Fibroblast of skin of right quadriceps (primary cell): ENCODE results near the gene CCDC197.
A peak's percentile ranks its signal among the peaks of the same experiment; 100 is the strongest.

Experiments used
- DNase-seq: peaks from one replicate; pipeline ENCODE4 v3.0.0-alpha.2; 2013

Gene CCDC197

DNA sequence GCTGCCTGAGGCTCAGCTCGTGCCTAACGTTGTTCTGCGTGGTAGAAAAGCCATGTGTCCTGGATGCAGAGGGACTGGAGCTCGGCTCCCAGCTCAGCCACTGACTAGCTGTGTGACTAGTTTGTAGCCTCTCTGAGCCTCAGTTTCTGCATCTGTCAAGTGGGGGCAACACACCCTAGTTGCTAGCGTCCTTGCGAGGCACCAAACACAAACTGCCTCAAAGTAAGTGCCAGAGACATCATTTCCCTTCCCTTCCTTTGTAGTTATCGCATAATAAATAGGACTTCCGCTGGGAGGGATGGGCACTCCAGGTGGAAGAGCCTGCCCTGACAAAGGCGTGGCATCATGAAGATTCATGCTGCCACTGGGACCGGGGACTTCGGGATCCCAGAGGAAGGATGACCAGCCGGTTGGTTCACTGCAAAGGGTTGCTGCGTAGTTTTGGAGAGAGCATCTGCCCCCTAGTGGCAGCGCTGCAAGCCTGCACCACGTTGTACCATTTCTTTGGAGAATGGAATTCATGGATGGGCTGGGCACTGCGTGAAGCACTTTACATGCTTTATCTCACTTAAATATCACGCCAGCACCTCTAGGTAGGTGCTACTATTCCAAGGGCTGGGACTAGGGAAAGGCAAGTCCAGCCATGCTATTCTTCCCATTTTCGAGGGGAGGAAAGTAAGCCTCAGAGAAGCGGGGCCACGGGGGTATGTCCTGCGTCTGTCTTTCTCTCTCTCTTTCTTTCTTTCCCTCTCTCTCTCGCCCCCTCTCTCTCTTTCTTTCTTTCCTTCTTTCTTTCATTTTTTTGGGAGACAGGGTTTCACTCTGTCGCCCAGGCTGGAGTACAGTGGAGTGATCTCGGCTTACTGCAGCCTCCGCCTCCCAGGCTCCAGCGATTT lies 4.6 kb downstream of the CCDC197 start:
- peak; percentile 58 for DNase-seq

DNA sequence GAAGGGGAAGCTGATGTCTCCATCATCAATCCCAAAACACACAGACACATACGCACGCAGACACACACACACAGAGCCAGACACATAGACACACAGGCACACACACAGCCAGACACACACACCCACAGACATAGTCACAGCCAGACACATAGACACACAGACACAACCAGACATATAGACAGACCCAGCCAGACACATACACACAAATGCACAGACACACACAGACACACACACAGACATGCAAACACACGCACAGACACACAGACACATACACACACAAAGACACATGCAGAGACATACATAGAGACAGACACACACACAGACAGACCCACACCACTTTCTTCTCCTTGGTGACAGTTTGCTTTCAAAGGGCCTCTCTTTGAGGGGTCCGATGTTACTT lies 6.3 kb downstream of the CCDC197 start:
- no peak for DNase-seq

DNA sequence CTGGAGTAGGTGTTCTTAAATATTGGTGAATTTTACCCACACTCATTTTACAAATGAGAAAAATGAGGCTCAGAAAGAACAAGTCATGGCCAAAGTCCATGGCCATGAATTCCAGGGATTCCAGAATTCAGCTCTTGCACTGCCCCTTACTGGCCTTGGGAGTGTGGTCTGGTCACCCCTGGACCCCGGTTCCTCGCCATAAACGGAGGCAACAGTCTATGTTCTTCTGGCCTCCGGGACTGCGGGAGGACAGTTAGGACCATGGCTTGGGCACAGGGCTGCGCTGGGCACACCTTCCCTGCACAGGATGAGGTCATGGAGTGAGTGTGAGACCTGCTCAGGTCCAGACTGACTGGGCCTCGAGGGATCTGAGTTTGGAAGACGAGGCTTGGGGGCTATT lies 6.9 kb downstream of the CCDC197 start:
- DNase-seq, result no peak

- no peak for DNase-seq
These were observed 8.4 kb downstream of the CCDC197 start for GRCh38 chr14:94005324-94006073.

DNA sequence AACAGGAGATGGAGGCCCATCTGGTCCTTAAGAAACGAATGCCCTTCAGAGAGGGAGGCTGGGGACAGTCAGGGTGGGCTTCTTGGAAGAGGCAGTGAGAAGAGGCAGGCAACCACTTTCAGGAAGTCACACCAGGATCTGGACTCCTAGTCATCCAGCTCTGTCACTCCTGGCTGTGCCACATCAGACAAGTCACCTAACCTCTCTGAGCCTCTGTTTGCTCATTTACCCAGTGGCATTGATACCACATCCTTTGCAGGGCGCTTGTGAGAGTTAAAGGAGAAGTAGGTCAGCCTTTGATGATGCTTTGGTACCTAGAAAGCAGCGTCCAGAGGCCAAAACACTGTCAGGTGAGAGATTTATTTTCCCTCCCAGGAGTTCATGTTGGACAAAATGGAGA lies 11.1 kb downstream of the CCDC197 start:
- DNase-seq, result no peak

DNA sequence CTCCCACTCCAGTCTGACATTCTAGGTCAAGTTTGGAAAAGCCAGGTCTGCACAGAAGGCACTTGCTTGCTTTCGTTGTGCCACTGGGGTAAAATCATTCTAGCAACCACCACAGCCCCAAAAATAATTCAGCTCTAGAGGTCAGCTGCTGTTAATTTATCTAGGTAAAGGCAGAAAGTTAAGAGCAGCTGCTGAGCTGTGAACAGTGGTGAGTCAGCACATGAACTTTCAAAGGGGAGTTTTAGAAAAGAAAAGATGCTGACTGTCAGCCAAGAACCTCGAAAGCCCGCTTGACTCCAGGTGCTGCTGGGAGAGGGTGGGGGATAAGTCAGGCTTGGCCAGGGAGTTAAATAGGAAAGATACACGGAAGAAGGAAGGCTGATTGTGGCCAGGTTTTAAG lies 12.7 kb downstream of the CCDC197 start:
- peak; percentile 40 for DNase-seq

- DNase-seq, result no peak
These were observed 13.5 kb downstream of the CCDC197 start for GRCh38 chr14:94010625-94011024.

- peak; percentile 26 for DNase-seq
These were observed 14.7 kb downstream of the CCDC197 start for GRCh38 chr14:94011795-94012194.

- DNase-seq, result no peak
These were observed 17.3 kb downstream of the CCDC197 start for GRCh38 chr14:94014382-94014781.

DNA sequence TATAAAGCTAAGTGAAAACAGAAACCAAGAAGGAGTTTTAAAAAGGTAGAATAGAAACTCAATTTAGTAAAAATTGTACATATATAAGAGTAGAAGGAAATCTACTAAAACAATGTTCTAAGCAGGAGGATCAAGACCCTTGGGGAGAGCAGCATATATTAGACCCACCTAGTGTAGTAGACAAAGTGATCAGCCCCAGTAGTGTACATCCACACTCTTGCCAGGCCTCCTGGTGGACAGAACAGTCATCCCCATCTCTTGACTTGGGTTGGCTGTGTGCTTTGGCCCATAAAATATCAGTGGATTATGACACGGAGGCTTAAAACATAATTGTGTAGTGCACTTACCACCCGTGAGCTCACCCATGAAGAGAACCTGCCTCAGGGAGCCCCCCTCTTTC lies 18.1 kb downstream of the CCDC197 start:
- DNase-seq, result no peak

- DNase-seq, result no peak
These were observed 19.4 kb downstream of the CCDC197 start for GRCh38 chr14:94016446-94016976.

DNA sequence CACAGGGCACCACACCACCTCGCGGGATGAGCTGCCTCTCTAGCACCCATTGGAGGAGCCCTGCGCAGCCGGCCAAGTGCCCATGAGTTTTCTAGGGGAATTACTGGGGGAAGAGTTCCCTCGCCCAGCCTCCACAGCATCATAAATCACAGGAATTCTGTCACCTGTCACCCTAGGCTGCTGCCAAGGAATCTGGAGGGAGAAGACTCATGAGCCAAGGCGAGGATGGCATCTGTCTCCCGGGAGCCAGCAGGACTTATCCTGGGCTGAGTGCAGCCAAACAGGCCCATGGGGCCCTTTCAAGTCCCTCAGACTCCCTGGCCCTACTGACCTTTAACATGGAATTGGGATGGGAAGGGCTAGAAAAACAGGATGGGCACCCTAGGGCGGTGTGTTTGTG lies 21.2 kb downstream of the CCDC197 start:
- no peak for DNase-seq

DNA sequence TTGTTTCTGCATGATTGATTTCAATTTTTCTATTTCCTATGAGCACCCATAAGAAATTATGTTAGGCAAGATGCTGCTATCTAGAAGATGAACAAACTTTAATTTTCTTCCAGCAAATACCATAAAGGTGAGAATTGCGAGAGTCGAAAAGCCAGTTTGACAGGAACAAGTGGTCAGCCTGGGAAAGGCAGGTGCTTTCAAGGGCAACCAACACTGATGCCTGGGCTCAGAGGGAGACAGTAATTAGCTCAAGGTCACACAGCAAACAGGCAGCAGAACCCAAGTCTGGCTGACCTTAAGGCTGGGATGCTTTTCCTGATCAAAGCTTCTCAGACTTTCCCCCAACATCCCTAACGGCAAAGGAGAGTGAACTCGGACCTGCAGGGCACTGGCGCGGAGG lies 22.2 kb downstream of the CCDC197 start:
- no peak for DNase-seq

DNA sequence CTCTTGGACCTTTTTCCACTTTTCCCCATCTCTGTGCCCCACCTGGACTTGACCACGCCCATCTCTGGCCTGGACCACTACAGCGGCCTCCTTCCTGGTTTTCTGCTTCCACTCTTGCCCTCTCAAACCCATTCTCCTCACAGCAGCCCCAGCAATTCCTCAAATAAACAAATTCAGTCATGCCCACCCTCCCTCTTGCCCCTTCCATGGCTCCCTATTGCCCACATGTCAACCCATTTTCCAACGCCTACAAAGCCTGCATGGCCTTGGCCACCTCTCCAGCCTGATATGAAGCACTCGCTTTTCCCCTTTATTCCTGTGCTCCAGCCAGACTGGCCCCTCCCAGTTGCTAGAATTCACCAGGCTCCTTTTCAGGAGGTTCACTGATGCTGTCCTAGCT lies 23.2 kb downstream of the CCDC197 start:
- no peak for DNase-seq

GRCh38 chr14:94021001-94021400 lies 23.9 kb downstream of the CCDC197 start:
- DNase-seq, result peak; percentile 20

- DNase-seq, result no peak
These were observed 24.5 kb downstream of the CCDC197 start for GRCh38 chr14:94021416-94022157.

- DNase-seq, result no peak
These were observed 25.7 kb downstream of the CCDC197 start for GRCh38 chr14:94022532-94023411.

DNA sequence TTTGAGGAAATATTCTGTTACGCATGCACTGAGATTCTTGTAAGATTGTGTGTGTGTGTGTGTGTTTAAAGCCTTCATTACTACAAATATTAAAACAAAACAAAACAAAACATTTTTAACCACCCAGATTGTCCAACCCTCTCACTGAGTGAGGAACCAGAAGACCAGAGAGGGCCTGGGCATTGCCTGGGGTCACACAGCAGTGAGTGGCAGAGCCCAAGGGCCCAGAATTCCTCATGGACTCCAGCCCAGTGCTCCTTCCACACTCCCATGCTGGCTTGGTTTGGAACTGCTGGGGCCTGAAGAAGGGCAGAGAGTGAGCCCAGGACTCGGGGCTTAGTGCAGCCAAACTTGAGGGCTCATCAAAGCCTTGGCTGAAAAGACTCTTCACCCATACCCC lies 27.4 kb downstream of the CCDC197 start:
- no peak for DNase-seq

DNA sequence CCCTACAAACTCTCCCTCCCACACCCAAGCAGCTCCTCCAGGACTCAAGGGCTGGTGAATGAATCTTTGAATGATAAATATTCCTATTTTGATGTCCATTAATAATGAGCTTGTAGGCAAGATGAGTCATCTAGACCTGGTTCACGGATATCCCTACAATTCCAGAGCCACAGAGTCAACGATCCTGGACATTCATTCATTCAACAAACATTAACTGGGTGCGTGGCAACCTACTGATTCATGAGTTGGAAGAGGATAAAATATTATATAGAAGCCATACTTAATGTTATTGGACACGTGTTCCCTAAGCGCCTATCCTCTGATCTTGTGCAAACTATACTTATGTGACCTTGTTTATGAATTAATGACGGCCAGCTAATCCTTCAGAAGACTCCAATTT lies 28.6 kb downstream of the CCDC197 start:
- no peak for DNase-seq

GRCh38 chr14:94026173-94026888 lies 29.2 kb downstream of the CCDC197 start, which contains the start of gene OTUB2:
OTUB2 (plus strand) TSS chr14:94026340; CDS start chr14:94026538, 198 bp downstream.
- peak; percentile 99 for DNase-seq

DNA sequence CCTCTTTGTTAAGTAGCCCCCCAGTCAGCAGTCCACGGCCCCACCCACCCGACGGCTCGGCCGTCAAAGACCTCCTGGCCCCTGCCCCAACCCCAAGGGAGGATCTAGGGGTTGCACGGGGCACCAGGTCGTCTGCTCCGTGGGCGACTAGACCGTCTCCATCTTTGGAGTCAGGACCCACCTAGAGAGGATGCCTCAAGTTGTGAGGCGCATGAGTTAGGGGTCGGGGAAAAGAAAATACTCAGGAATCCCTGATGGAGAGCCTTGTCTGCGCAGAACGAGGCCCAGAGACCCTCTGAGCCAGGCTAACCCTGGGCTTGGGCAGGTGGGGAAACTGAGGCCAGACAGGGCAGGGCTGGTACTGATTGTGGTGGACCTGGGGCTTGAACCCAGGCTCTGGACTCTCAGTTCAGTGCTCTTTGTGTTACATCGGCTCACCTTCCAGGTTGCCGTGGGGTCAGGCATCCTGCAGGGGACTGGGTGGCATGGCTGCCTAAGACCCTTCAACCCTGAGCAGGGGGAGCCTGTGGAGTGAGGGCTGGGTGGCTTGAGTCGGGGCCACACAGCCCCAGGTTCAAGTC lies 29.9 kb downstream of the CCDC197 start:
- DNase-seq, result no peak
